Measurements from ENCODE around the gene NEDD4L. TPM values are rescaled to one million over a fixed set of nuclear protein-coding genes. Genes with fewer than 3 reads are reported as not detected.

NEDD4L gene
- total RNA-seq, 3 donors from 2014 or later = 161 to 309 (median 256) TPM

GRCh38 chr18:58230438-58231179, 186.6 kb downstream of the NEDD4L start:
- DNase-seq = peak in 1 of 3 donors; percentile 30
- intact Hi-C loops (cut with DNase I, micrococcal nuclease) = no loop called here
- Histone ChIP-seq H3K4me3 (no peak overlapping the region), H3K4me1 (ENCODE audit: low read depth) (peaks cover 25% of the 10 kb centered on the region), H3K9me3 (no peaks in the 10 kb centered on the region), H3K36me3 (ENCODE audit: low read depth) (no peaks in the 10 kb centered on the region)
- ATAC-seq = peak; percentile 42
- TF ChIP-seq CTCF (IDR thresholded peaks at IDR 0.05) = no peak

- Histone ChIP-seq H3K4me1 (ENCODE audit: low read depth) (peaks cover 26% of the 10 kb centered on the region), H3K4me3 (no peak overlapping the region), H3K36me3 (ENCODE audit: low read depth) (no peaks in the 10 kb centered on the region), H3K9me3 (no peaks in the 10 kb centered on the region)
- intact Hi-C loops (cut with DNase I, micrococcal nuclease) = no loop called here
- no peak for TF ChIP-seq CTCF (IDR thresholded peaks at IDR 0.05)
- peak in 1 of 3 donors; percentile 68 for DNase-seq
- ATAC-seq = peak; percentile 80
Measured at GRCh38 chr18:58231930-58232329, 187.9 kb downstream of the NEDD4L start.

GRCh38 chr18:58232668-58233067, 188.6 kb downstream of the NEDD4L start:
- intact Hi-C loops (cut with DNase I, micrococcal nuclease) = no loop called here
- peak in 1 of 3 donors; percentile 9 for DNase-seq
- no peaks in the 10 kb centered on the region for H3K36me3 ChIP-seq (ENCODE audit: low read depth)
- no peaks in the 10 kb centered on the region for H3K9me3 ChIP-seq
- H3K4me3 ChIP-seq = no peak overlapping the region
- no peak for TF ChIP-seq CTCF (IDR thresholded peaks at IDR 0.05)
- no peak for ATAC-seq
- peaks cover 30% of the 10 kb centered on the region for H3K4me1 ChIP-seq (ENCODE audit: low read depth)

- DNase-seq (peak in 1 of 3 donors; percentile 3), ATAC-seq (no peak)
- TF ChIP-seq CTCF (IDR thresholded peaks at IDR 0.05) = no peak
- Histone ChIP-seq H3K4me1 (ENCODE audit: low read depth) (peaks cover 30% of the 10 kb centered on the region), H3K4me3 (no peak overlapping the region), H3K9me3 (no peaks in the 10 kb centered on the region), H3K36me3 (ENCODE audit: low read depth) (no peaks in the 10 kb centered on the region)
- intact Hi-C loops (cut with DNase I, micrococcal nuclease) = no loop called here
Measured at GRCh38 chr18:58234359-58234741, 190.3 kb downstream of the NEDD4L start.

- intact Hi-C loops (cut with DNase I, micrococcal nuclease) = no loop called here
- H3K36me3 ChIP-seq (ENCODE audit: low read depth) = no peaks in the 10 kb centered on the region
- no peak for TF ChIP-seq CTCF (IDR thresholded peaks at IDR 0.05)
- H3K4me1 ChIP-seq (ENCODE audit: low read depth) = peaks cover 30% of the 10 kb centered on the region
- no peaks in the 10 kb centered on the region for H3K9me3 ChIP-seq
- no peak overlapping the region for H3K4me3 ChIP-seq
- ATAC-seq (peak; percentile 84), DNase-seq (peak in 2 of 3 donors; percentile 46 to 53)
Measured at GRCh38 chr18:58235001-58235436, 191.0 kb downstream of the NEDD4L start.
